ENCODE results near the gene ANTXR1.

DNA sequence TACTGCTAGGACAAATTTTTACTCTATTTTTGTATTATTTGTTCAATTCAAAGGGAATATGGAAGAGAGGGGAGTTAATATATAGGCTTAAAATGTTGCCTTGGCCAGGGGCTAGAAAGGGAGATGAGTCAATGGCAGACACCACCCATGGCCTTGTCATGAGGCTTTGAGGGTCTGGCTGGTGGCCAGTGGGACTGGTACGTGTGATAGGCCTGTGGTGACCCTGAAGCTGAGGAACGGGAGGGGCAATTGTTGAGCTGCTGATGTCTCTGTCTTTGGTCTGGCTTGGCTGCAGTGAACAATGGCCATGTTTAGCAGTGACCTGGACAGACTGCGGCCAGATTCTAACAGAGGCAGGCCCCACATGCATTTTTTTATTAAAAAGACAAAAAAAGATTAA, 20.0 kb upstream of the ANTXR1 start:
- TF ChIP-seq, protein P1, sequence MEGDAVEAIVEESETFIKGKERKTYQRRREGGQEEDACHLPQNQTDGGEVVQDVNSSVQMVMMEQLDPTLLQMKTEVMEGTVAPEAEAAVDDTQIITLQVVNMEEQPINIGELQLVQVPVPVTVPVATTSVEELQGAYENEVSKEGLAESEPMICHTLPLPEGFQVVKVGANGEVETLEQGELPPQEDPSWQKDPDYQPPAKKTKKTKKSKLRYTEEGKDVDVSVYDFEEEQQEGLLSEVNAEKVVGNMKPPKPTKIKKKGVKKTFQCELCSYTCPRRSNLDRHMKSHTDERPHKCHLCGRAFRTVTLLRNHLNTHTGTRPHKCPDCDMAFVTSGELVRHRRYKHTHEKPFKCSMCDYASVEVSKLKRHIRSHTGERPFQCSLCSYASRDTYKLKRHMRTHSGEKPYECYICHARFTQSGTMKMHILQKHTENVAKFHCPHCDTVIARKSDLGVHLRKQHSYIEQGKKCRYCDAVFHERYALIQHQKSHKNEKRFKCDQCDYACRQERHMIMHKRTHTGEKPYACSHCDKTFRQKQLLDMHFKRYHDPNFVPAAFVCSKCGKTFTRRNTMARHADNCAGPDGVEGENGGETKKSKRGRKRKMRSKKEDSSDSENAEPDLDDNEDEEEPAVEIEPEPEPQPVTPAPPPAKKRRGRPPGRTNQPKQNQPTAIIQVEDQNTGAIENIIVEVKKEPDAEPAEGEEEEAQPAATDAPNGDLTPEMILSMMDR (conservative IDR thresholded peaks at IDR 0.05; ENCODE audit: low read depth, low read length): no peak
- no peak for TF ChIP-seq EZH2 (IDR thresholded peaks at IDR 0.05; ENCODE audit: borderline replicate concordance, low read depth, low read length, poor library complexity, severe bottlenecking)

All from A673 (cell line).